Mesendoderm (in vitro differentiated cells): Measurements from ENCODE around the gene RAB5A.

ENCODE experiments used
- DNase-seq: peaks from one replicate; pipeline ENCODE4 v3.0.0; 2013
- H2AK5ac ChIP-seq: 2 replicates; pipeline ENCODE4 v1.6.1; 2013; ENCODE audit warnings: low read length, inconsistent platforms
- H2BK120ac ChIP-seq: 2 replicates; pipeline ENCODE4 v1.6.1; 2013; ENCODE audit warnings: low read depth, mild to moderate bottlenecking, low read length, moderate library complexity, mixed read lengths
- H2BK15ac ChIP-seq: replicated peaks from 2 replicates; pipeline ENCODE4 v1.6.1; 2013; ENCODE audit warnings: low read depth, mild to moderate bottlenecking, moderate library complexity
- H2BK5ac ChIP-seq: 2 replicates; pipeline ENCODE4 v1.6.1; 2013; ENCODE audit warnings: low read length, inconsistent platforms
- H3K18ac ChIP-seq: 2 replicates; pipeline ENCODE4 v1.6.1; 2013; ENCODE audit warnings: mild to moderate bottlenecking, low read length, mixed read lengths
- H3K23ac ChIP-seq: one replicate; pipeline ENCODE4 v1.6.1; 2013; ENCODE audit warnings: low read length
- H3K27ac ChIP-seq: 2 replicates; pipeline ENCODE4 v1.5.1; 2013; ENCODE audit warnings: low read depth, mild to moderate bottlenecking, inconsistent platforms, low read length, moderate library complexity
- H3K27me3 ChIP-seq: 2 replicates; pipeline ENCODE4 v1.6.1; 2013; ENCODE audit warnings: low read length, control low read depth, mild to moderate bottlenecking, inconsistent platforms; ENCODE audit not compliant: insufficient read depth, poor library complexity
- H3K36me3 ChIP-seq: 2 replicates; pipeline ENCODE4 v1.6.1; 2013; ENCODE audit warnings: low read length, inconsistent platforms; ENCODE audit not compliant: control insufficient read depth, insufficient read depth
- H3K4ac ChIP-seq: one replicate; pipeline ENCODE4 v1.6.1; 2013; ENCODE audit warnings: low read depth, mild to moderate bottlenecking, low read length, moderate library complexity
- H3K4me1 ChIP-seq: 2 replicates; pipeline ENCODE4 v1.6.1; 2013; ENCODE audit warnings: low read depth, low read length, inconsistent platforms; ENCODE audit not compliant: control insufficient read depth
- H3K4me2 ChIP-seq: 2 replicates; pipeline ENCODE4 v1.6.1; 2013; ENCODE audit warnings: low read length
- H3K4me3 ChIP-seq: 2 replicates; pipeline ENCODE4 v1.5.1; 2013; ENCODE audit warnings: mild to moderate bottlenecking, low read length
- H3K56ac ChIP-seq: one replicate; pipeline ENCODE4 v1.6.1; 2013; ENCODE audit warnings: low read length
- H3K79me1 ChIP-seq: 2 replicates; pipeline ENCODE4 v1.6.1; 2013; ENCODE audit warnings: low read length, inconsistent platforms
- H3K79me2 ChIP-seq: 2 replicates; pipeline ENCODE4 v1.6.1; 2013; ENCODE audit warnings: mild to moderate bottlenecking, low read length; ENCODE audit not compliant: control insufficient read depth, insufficient read depth
- H3K9ac ChIP-seq: 2 replicates; pipeline ENCODE4 v1.6.1; 2013; ENCODE audit warnings: low read length, inconsistent platforms
- H4K5ac ChIP-seq: one replicate; pipeline ENCODE4 v1.6.1; 2013; ENCODE audit warnings: low read length
- H4K8ac ChIP-seq: one replicate; pipeline ENCODE4 v1.6.1; 2013; ENCODE audit warnings: low read depth, mild to moderate bottlenecking, control low read depth, low read length, moderate library complexity
- WGBS: extraction: QIAGEN DNeasy Blood & Tissue Kit; methylation state at CpG from one replicate; pipeline ENCODE4 v1.1.7; 2013; ENCODE audit warnings: low lambda C conversion rate, missing lambda C conversion rate; ENCODE audit not compliant: insufficient coverage; ENCODE audit errors: extremely low coverage; 5-methylcytosine and 5-hydroxymethylcytosine counted together

Gene RAB5A

DNA sequence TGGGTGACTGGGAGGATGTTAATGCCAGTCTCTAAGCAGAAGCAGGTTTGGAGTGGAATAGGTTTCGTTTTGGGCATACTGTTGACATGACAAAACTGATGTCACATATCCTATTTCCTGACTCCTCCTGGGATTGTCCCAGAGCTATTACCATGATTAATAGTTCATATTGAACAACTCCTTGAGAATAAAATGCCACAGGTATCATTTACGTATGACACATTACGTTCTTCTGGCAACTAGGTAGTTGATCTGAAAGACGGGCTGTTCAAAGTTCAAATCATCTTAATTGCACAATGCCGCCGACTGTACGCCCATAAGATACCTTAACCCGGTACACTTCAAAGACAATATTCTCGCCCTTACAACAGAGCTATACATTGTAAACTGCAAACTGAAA lies 1.4 kb upstream of the RAB5A start:
- H3K27ac ChIP-seq = no peak overlapping the region
- no peak overlapping the region for H2BK120ac ChIP-seq
- no peak for DNase-seq
- WGBS = no CpG with 5 or more reads among the region's 9 CpGs
- H3K79me2 ChIP-seq = peaks cover 25% of the 10 kb centered on the region
- H2AK5ac ChIP-seq = no peak overlapping the region
- no peak overlapping the region for H4K8ac ChIP-seq
- no peak overlapping the region for H2BK5ac ChIP-seq
- no peaks in the 10 kb centered on the region for H3K79me1 ChIP-seq
- H3K4me2 ChIP-seq = no peak overlapping the region
- H3K23ac ChIP-seq = no peak overlapping the region
- H3K4ac ChIP-seq = peak overlapping the region; percentile 75
- no peak overlapping the region for H3K4me3 ChIP-seq
- H3K56ac ChIP-seq = no peak overlapping the region
- no peaks in the 10 kb centered on the region for H3K36me3 ChIP-seq
- H3K27me3 ChIP-seq = no peaks in the 10 kb centered on the region
- no peak overlapping the region for H2BK15ac ChIP-seq
- H4K5ac ChIP-seq = no peak overlapping the region
- H3K4me1 ChIP-seq = no peaks in the 10 kb centered on the region
- peak overlapping the region; percentile 53 for H3K18ac ChIP-seq
- H3K9ac ChIP-seq = no peak overlapping the region

DNA sequence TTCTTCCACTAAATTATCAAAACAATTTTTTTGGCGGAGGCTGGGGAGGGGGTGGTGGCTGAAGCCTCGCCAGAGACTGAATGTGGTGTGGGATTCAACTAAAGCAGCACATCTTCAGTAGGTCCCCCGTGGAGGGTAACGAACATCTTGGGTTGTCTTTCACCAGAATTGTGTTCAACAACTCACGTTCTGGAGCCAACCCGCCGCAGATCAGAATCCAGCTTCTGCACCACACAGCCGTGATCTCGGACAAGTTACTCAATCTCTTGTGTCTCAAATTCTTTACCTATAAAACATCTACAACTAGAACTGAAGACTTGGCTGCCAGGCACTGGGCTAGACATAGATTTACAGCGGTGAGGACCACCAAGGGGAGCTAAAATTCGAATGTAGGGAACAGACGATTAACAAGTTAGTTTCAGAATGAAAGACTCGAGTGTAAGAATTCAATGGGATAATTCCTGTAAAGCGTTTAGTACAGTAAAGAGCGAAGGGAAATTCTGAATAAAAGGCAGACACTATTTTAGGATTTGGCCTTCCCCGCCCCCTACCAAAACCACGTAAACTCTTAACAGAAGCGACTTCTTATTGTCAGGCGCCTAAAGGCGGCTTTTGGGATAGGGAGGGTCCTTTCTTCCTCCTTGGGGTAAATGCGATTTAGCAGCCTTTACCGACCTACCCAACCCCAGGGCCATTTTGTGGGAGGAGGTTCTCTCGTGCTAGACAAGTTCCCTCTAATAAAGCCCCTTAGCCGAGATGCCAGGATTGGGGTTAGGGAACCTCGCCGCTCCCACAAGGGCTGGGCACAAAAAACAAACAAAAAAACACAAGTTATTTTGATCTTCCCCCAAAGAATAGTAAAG lies 697 bp upstream of the RAB5A start:
- Histone ChIP-seq H2BK15ac (no peak overlapping the region), H4K5ac (peak overlapping the region; percentile 22), H2BK5ac (no peak overlapping the region), H4K8ac (peak overlapping the region; percentile 89), H3K23ac (no peak overlapping the region), H3K36me3 (no peaks in the 10 kb centered on the region), H3K79me1 (no peaks in the 10 kb centered on the region), H3K18ac (peak overlapping the region; percentile 53), H3K4ac (peak overlapping the region; percentile 75), H2AK5ac (no peak overlapping the region), H2BK120ac (peak overlapping the region; percentile 10), H3K79me2 (peaks cover 27% of the 10 kb centered on the region), H3K27me3 (no peaks in the 10 kb centered on the region), H3K27ac (peak overlapping the region; percentile 30), H3K9ac (peak overlapping the region; percentile 65), H3K4me2 (peak overlapping the region; percentile 23), H3K56ac (peak overlapping the region; percentile 73), H3K4me1 (no peaks in the 10 kb centered on the region), H3K4me3 (peak overlapping the region; percentile 14)
- no peak for DNase-seq
- no CpG with 5 or more reads among the region's 26 CpGs for WGBS

DNA sequence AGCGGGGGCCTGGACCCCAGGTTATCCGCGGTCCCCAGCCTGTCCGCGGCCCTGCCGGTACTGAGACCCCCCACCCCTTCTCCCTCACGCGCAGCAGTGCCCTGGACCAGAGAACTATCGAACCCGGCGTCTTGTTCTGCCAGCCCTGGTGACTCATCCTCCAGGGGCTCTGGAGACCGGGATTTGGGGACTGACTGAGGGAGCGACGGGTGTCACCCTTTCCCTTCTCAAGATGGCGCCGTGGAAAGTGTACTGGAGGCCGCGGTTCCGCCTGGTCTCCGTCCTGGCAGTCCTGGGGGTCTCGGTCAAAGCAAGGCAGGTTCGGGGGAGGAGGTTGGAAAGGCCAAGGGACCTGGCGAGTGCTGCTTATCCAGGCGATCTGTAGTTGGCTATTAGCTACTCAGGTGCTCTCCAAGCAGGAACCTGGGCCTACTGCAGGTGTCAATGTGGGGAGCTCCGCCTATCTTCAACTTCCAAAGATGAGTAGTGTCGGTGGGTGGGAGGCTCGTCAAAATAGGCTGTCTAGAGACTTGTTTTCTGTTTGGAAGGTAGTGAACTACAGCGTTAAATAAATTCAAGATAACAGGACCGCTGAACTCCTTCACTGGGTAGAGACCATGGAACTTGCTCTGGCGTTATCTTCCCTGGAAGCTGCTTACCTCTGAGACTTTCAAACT lies 790 bp downstream of the RAB5A start:
- no peak overlapping the region for H3K4ac ChIP-seq
- no CpG with 5 or more reads among the region's 30 CpGs for WGBS
- peak; percentile 78 for DNase-seq
- H3K4me3 ChIP-seq = peak overlapping the region; percentile 95
- peak overlapping the region; percentile 47 for H3K18ac ChIP-seq
- H2AK5ac ChIP-seq = no peak overlapping the region
- peaks cover 3% of the 10 kb centered on the region for H3K36me3 ChIP-seq
- no peak overlapping the region for H3K23ac ChIP-seq
- no peak overlapping the region for H2BK120ac ChIP-seq
- H3K27me3 ChIP-seq = no peaks in the 10 kb centered on the region
- H3K9ac ChIP-seq = peak overlapping the region; percentile 88
- H4K5ac ChIP-seq = no peak overlapping the region
- no peak overlapping the region for H4K8ac ChIP-seq
- peak overlapping the region; percentile 64 for H2BK5ac ChIP-seq
- H3K4me1 ChIP-seq = no peaks in the 10 kb centered on the region
- peaks cover 36% of the 10 kb centered on the region for H3K79me2 ChIP-seq
- H2BK15ac ChIP-seq = no peak overlapping the region
- peak overlapping the region; percentile 89 for H3K56ac ChIP-seq
- H3K79me1 ChIP-seq = peaks cover 1% of the 10 kb centered on the region
- peak overlapping the region; percentile 88 for H3K27ac ChIP-seq
- peak overlapping the region; percentile 88 for H3K4me2 ChIP-seq

DNA sequence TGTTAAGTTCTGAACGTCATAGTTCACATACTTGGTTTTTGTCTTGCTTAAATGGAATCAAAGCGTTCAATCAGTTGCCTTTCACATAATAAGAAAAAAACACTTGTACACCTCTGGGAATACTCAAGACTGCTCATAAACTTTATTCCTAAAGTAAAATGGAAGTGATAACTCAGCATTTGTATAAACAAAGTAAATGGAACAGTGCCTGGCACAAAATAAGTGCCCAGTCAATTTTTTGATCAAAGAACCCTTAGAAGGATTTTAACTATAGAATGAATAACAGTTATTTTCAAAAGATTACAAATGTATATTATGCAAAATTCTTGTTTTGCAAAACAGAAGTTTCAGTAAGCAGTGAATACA lies 1.3 kb downstream of the RAB5A start:
- Histone ChIP-seq H3K4me2 (peak overlapping the region; percentile 88), H3K36me3 (peaks cover 3% of the 10 kb centered on the region), H4K5ac (no peak overlapping the region), H3K56ac (peak overlapping the region; percentile 89), H3K27me3 (no peaks in the 10 kb centered on the region), H3K23ac (no peak overlapping the region), H4K8ac (no peak overlapping the region), H3K27ac (peak overlapping the region; percentile 88), H3K18ac (no peak overlapping the region), H2BK120ac (no peak overlapping the region), H3K4me1 (no peaks in the 10 kb centered on the region), H2BK5ac (no peak overlapping the region), H2AK5ac (no peak overlapping the region), H3K79me2 (peaks cover 37% of the 10 kb centered on the region), H2BK15ac (no peak overlapping the region), H3K4ac (no peak overlapping the region), H3K4me3 (peak overlapping the region; percentile 95), H3K79me1 (peaks cover 1% of the 10 kb centered on the region), H3K9ac (peak overlapping the region; percentile 88)
- no peak for DNase-seq
- WGBS = no CpG with 5 or more reads among the region's 2 CpGs

DNA sequence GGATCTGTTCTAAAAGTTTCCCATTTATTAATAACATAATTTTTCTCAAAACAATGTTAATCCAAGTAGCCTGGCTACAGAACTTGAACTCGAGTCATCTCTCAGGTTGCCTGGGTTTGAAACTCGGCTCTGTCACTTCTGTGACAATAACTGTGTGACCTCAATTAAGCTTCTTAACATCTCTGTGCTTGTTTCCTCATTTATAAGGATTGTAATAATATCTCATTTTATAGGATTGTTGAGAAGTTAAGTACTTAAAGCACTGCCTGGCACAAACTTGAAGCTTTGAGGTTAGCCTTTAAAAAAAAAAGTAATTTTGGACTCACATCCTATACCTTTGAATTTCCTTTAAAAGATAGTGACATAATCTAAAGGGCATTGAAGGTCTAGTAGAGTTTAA lies 3.4 kb downstream of the RAB5A start:
- no peak overlapping the region for H2BK120ac ChIP-seq
- H3K79me1 ChIP-seq = peaks cover 3% of the 10 kb centered on the region
- H3K4ac ChIP-seq = no peak overlapping the region
- no peak overlapping the region for H3K56ac ChIP-seq
- H3K27ac ChIP-seq = no peak overlapping the region
- H4K8ac ChIP-seq = no peak overlapping the region
- no peak overlapping the region for H3K4me2 ChIP-seq
- WGBS = no CpG with 5 or more reads among the region's 2 CpGs
- no peak overlapping the region for H3K9ac ChIP-seq
- H2BK5ac ChIP-seq = no peak overlapping the region
- DNase-seq = no peak
- H2BK15ac ChIP-seq = no peak overlapping the region
- H3K27me3 ChIP-seq = no peaks in the 10 kb centered on the region
- H3K4me3 ChIP-seq = no peak overlapping the region
- peaks cover 54% of the 10 kb centered on the region for H3K79me2 ChIP-seq
- no peak overlapping the region for H3K23ac ChIP-seq
- peaks cover 3% of the 10 kb centered on the region for H3K36me3 ChIP-seq
- no peak overlapping the region for H2AK5ac ChIP-seq
- no peaks in the 10 kb centered on the region for H3K4me1 ChIP-seq
- H3K18ac ChIP-seq = no peak overlapping the region
- no peak overlapping the region for H4K5ac ChIP-seq
